ENCODE measurements around the gene CAMSAP3. TPM values are rescaled to one million over a fixed set of nuclear protein-coding genes. Genes with fewer than 3 reads are reported as not detected.

CAMSAP3 gene
- total and polyA plus RNA-seq, 10 of the 15 experiments (the other 5 are each of a cell fraction or from before 2014, with no cell fraction given), result 0.03 to 6.3 (median 0.72) TPM

GRCh38 chr19:7652061-7652641, 56.5 kb downstream of the CAMSAP3 start (continued):
- TF ChIP-seq SMAD5 (IDR thresholded peaks at IDR 0.05; ENCODE audit: low read depth), result no peak
- TF ChIP-seq MTA2 (IDR thresholded peaks at IDR 0.05; ENCODE audit: low read depth), result peak; percentile 35; the same call in 1 of the 2 replicates
- 0 out of 2 replicates have a peak, but pooled peaks have one; percentile 11 for TF ChIP-seq ATF2 (IDR thresholded peaks at IDR 0.05; ENCODE audit: low read length)
- TF ChIP-seq CBX5 (IDR thresholded peaks at IDR 0.05; ENCODE audit: low read depth), result 0 out of 2 replicates have a peak, but pooled peaks have one; percentile 83
- TF ChIP-seq DPF2 (IDR thresholded peaks at IDR 0.05), result no peak
- TF ChIP-seq BHLHE40 (IDR thresholded peaks at IDR 0.05; ENCODE audit: borderline replicate concordance in 1 of 2, low read depth in 2 of 2, low read length in 1 of 2), result peak; percentile 27 to 46; a peak in 1 of 4 replicates
- TF ChIP-seq CEBPB (IDR thresholded peaks at IDR 0.05; ENCODE audit: borderline replicate concordance in 1 of 2, low read depth in 2 of 2, low read length in 2 of 2), result peak in 1 of 2 experiments; percentile 56; a peak in 1 of 4 replicates
- TF ChIP-seq SP1 (IDR thresholded peaks at IDR 0.05; ENCODE audit: low read depth, low read length), result peak; percentile 16
- TF ChIP-seq ASH2L (IDR thresholded peaks at IDR 0.05; ENCODE audit: borderline replicate concordance, low read depth), result no peak
- TF ChIP-seq NR2C1 (IDR thresholded peaks at IDR 0.05), result peak; percentile 76
- peak; percentile 60 for TF ChIP-seq RAD21 (IDR thresholded peaks at IDR 0.05; ENCODE audit: insufficient read depth, low read depth, low read length)
- peak; percentile 76; the same call in 1 of the 2 replicates for TF ChIP-seq MEF2A (IDR thresholded peaks at IDR 0.05; ENCODE audit: insufficient read depth, low read depth, low read length)
- 0 out of 3 replicates have a peak, but pooled peaks of 1 of the 2 experiments have one; percentile 29 for TF ChIP-seq EGR1 (IDR thresholded peaks at IDR 0.05; ENCODE audit: borderline replicate concordance in 1 of 2, low read depth in 2 of 2, low read length in 2 of 2)
- TF ChIP-seq, protein P1, sequence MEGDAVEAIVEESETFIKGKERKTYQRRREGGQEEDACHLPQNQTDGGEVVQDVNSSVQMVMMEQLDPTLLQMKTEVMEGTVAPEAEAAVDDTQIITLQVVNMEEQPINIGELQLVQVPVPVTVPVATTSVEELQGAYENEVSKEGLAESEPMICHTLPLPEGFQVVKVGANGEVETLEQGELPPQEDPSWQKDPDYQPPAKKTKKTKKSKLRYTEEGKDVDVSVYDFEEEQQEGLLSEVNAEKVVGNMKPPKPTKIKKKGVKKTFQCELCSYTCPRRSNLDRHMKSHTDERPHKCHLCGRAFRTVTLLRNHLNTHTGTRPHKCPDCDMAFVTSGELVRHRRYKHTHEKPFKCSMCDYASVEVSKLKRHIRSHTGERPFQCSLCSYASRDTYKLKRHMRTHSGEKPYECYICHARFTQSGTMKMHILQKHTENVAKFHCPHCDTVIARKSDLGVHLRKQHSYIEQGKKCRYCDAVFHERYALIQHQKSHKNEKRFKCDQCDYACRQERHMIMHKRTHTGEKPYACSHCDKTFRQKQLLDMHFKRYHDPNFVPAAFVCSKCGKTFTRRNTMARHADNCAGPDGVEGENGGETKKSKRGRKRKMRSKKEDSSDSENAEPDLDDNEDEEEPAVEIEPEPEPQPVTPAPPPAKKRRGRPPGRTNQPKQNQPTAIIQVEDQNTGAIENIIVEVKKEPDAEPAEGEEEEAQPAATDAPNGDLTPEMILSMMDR (IDR thresholded peaks at IDR 0.05 in 2 of 3, conservative IDR thresholded peaks at IDR 0.05 in 1 of 3; ENCODE audit: control insufficient read depth in 2 of 3, extremely low read depth in 1 of 3, insufficient read depth in 1 of 3, low read depth in 3 of 3, low read length in 3 of 3), result peak; percentile 91 to 97 (median 95)
- TF ChIP-seq EZH2 (IDR thresholded peaks at IDR 0.05; ENCODE audit: borderline replicate concordance, control insufficient read depth, low read depth, low read length), result no peak
- TF ChIP-seq ZBED1 (IDR thresholded peaks at IDR 0.05; ENCODE audit: borderline replicate concordance), result no peak
- no peak for TF ChIP-seq SUZ12 (IDR thresholded peaks at IDR 0.05; ENCODE audit: unreplicated experiment)
- TF ChIP-seq, protein P2, sequence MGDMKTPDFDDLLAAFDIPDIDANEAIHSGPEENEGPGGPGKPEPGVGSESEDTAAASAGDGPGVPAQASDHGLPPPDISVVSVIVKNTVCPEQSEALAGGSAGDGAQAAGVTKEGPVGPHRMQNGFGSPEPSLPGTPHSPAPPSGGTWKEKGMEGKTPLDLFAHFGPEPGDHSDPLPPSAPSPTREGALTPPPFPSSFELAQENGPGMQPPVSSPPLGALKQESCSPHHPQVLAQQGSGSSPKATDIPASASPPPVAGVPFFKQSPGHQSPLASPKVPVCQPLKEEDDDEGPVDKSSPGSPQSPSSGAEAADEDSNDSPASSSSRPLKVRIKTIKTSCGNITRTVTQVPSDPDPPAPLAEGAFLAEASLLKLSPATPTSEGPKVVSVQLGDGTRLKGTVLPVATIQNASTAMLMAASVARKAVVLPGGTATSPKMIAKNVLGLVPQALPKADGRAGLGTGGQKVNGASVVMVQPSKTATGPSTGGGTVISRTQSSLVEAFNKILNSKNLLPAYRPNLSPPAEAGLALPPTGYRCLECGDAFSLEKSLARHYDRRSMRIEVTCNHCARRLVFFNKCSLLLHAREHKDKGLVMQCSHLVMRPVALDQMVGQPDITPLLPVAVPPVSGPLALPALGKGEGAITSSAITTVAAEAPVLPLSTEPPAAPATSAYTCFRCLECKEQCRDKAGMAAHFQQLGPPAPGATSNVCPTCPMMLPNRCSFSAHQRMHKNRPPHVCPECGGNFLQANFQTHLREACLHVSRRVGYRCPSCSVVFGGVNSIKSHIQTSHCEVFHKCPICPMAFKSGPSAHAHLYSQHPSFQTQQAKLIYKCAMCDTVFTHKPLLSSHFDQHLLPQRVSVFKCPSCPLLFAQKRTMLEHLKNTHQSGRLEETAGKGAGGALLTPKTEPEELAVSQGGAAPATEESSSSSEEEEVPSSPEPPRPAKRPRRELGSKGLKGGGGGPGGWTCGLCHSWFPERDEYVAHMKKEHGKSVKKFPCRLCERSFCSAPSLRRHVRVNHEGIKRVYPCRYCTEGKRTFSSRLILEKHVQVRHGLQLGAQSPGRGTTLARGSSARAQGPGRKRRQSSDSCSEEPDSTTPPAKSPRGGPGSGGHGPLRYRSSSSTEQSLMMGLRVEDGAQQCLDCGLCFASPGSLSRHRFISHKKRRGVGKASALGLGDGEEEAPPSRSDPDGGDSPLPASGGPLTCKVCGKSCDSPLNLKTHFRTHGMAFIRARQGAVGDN (IDR thresholded peaks at IDR 0.05), result 0 out of 2 replicates have a peak, but pooled peaks have one; percentile 17
- 0 out of 2 replicates have a peak, but pooled peaks have one; percentile 73 for TF ChIP-seq RCOR1 (conservative IDR thresholded peaks at IDR 0.05; ENCODE audit: low read depth, low read length)
- no peak for TF ChIP-seq MAX (IDR thresholded peaks at IDR 0.05; ENCODE audit: low read depth, low read length)
- TF ChIP-seq SMC3 (IDR thresholded peaks at IDR 0.05; ENCODE audit: borderline replicate concordance, low read length), result peak; percentile 89
- no peak for TF ChIP-seq SREBF2 (IDR thresholded peaks at IDR 0.05; ENCODE audit: low read length)
- TF ChIP-seq NFXL1 (IDR thresholded peaks at IDR 0.05; ENCODE audit: borderline replicate concordance), result no peak
